Mucosa of stomach (tissue), 1 donor: Measurements from ENCODE around the gene DRG2.

ENCODE experiments used
- H3K27me3 ChIP-seq: one replicate; pipeline ENCODE4 v1.7.0; 2013; ENCODE audit warnings: mild to moderate bottlenecking, low read length; ENCODE audit not compliant: control insufficient read depth, insufficient read depth
- H3K36me3 ChIP-seq: one replicate; pipeline ENCODE4 v1.7.0; 2013; ENCODE audit warnings: low read length; ENCODE audit not compliant: control insufficient read depth, insufficient read depth
- H3K4me1 ChIP-seq: one replicate; pipeline ENCODE4 v1.7.0; 2013; ENCODE audit warnings: mild to moderate bottlenecking, low read length; ENCODE audit not compliant: control insufficient read depth, insufficient read depth
- H3K4me3 ChIP-seq: one replicate; pipeline ENCODE4 v1.7.0; 2013; ENCODE audit warnings: low read length
- H3K9ac ChIP-seq: one replicate; pipeline ENCODE4 v1.7.0; 2013; ENCODE audit warnings: mild to moderate bottlenecking, low read length, moderate library complexity
- H3K9me3 ChIP-seq: one replicate; pipeline ENCODE4 v1.7.0; 2013; ENCODE audit warnings: mild to moderate bottlenecking, low read length, moderate library complexity; ENCODE audit not compliant: control insufficient read depth
- donor health status: Pancreatic carcinoma.

Gene DRG2

GRCh38 chr17:18055597-18055996 is 32.2 kb upstream of the DRG2 start:
- H3K9ac ChIP-seq, result no peak overlapping the region
- H3K9me3 ChIP-seq, result no peaks in the 10 kb centered on the region
- H3K4me1 ChIP-seq, result no peaks in the 10 kb centered on the region
- H3K4me3 ChIP-seq, result no peak overlapping the region
- peaks cover 4% of the 10 kb centered on the region for H3K36me3 ChIP-seq
- no peaks in the 10 kb centered on the region for H3K27me3 ChIP-seq

GRCh38 chr17:18056214-18056613 is 31.5 kb upstream of the DRG2 start:
- Histone ChIP-seq H3K4me1 (no peaks in the 10 kb centered on the region), H3K4me3 (no peak overlapping the region), H3K9ac (no peak overlapping the region), H3K9me3 (no peaks in the 10 kb centered on the region), H3K36me3 (peaks cover 4% of the 10 kb centered on the region), H3K27me3 (no peaks in the 10 kb centered on the region)

- Histone ChIP-seq H3K27me3 (no peaks in the 10 kb centered on the region), H3K9ac (no peak overlapping the region), H3K9me3 (no peaks in the 10 kb centered on the region), H3K36me3 (peaks cover 2% of the 10 kb centered on the region), H3K4me1 (no peaks in the 10 kb centered on the region), H3K4me3 (no peak overlapping the region)
Measured at GRCh38 chr17:18059283-18059682, 28.5 kb upstream of the DRG2 start.

GRCh38 chr17:18064053-18064452 is 23.7 kb upstream of the DRG2 start:
- H3K9me3 ChIP-seq, result no peaks in the 10 kb centered on the region
- no peaks in the 10 kb centered on the region for H3K27me3 ChIP-seq
- no peak overlapping the region for H3K4me3 ChIP-seq
- no peak overlapping the region for H3K9ac ChIP-seq
- H3K4me1 ChIP-seq, result no peaks in the 10 kb centered on the region
- no peaks in the 10 kb centered on the region for H3K36me3 ChIP-seq

GRCh38 chr17:18065546-18065945 is 22.2 kb upstream of the DRG2 start:
- H3K4me3 ChIP-seq, result no peak overlapping the region
- no peaks in the 10 kb centered on the region for H3K9me3 ChIP-seq
- no peaks in the 10 kb centered on the region for H3K27me3 ChIP-seq
- H3K36me3 ChIP-seq, result no peaks in the 10 kb centered on the region
- no peaks in the 10 kb centered on the region for H3K4me1 ChIP-seq
- no peak overlapping the region for H3K9ac ChIP-seq

- Histone ChIP-seq H3K36me3 (no peaks in the 10 kb centered on the region), H3K4me1 (no peaks in the 10 kb centered on the region), H3K4me3 (no peak overlapping the region), H3K9ac (no peak overlapping the region), H3K9me3 (no peaks in the 10 kb centered on the region), H3K27me3 (no peaks in the 10 kb centered on the region)
Measured at GRCh38 chr17:18066866-18067265, 20.9 kb upstream of the DRG2 start.

GRCh38 chr17:18069101-18069500 is 18.6 kb upstream of the DRG2 start:
- Histone ChIP-seq H3K9me3 (no peaks in the 10 kb centered on the region), H3K36me3 (no peaks in the 10 kb centered on the region), H3K4me1 (no peaks in the 10 kb centered on the region), H3K4me3 (no peak overlapping the region), H3K9ac (no peak overlapping the region), H3K27me3 (no peaks in the 10 kb centered on the region)

- no peaks in the 10 kb centered on the region for H3K27me3 ChIP-seq
- no peaks in the 10 kb centered on the region for H3K36me3 ChIP-seq
- H3K4me1 ChIP-seq, result no peaks in the 10 kb centered on the region
- H3K4me3 ChIP-seq, result no peak overlapping the region
- H3K9me3 ChIP-seq, result no peaks in the 10 kb centered on the region
- H3K9ac ChIP-seq, result no peak overlapping the region
Measured at GRCh38 chr17:18070861-18071340, 16.8 kb upstream of the DRG2 start.

GRCh38 chr17:18071751-18072150 is 16.0 kb upstream of the DRG2 start:
- Histone ChIP-seq H3K9ac (no peak overlapping the region), H3K4me3 (no peak overlapping the region), H3K9me3 (no peaks in the 10 kb centered on the region), H3K27me3 (no peaks in the 10 kb centered on the region), H3K4me1 (no peaks in the 10 kb centered on the region), H3K36me3 (no peaks in the 10 kb centered on the region)

GRCh38 chr17:18074566-18075272 is 13.0 kb upstream of the DRG2 start:
- Histone ChIP-seq H3K27me3 (peaks cover 4% of the 10 kb centered on the region), H3K9me3 (no peaks in the 10 kb centered on the region), H3K36me3 (no peaks in the 10 kb centered on the region), H3K4me1 (no peaks in the 10 kb centered on the region), H3K9ac (peak overlapping the region; percentile 12), H3K4me3 (no peak overlapping the region)

GRCh38 chr17:18076936-18077335 is 10.8 kb upstream of the DRG2 start:
- H3K27me3 ChIP-seq, result peaks cover 4% of the 10 kb centered on the region
- H3K4me3 ChIP-seq, result no peak overlapping the region
- no peak overlapping the region for H3K9ac ChIP-seq
- H3K36me3 ChIP-seq, result no peaks in the 10 kb centered on the region
- H3K9me3 ChIP-seq, result no peaks in the 10 kb centered on the region
- H3K4me1 ChIP-seq, result no peaks in the 10 kb centered on the region

- Histone ChIP-seq H3K36me3 (no peaks in the 10 kb centered on the region), H3K9me3 (no peaks in the 10 kb centered on the region)
Measured at GRCh38 chr17:18079543-18079942, 8.2 kb upstream of the DRG2 start.

GRCh38 chr17:18084256-18084655 is 3.5 kb upstream of the DRG2 start:
- Histone ChIP-seq H3K9ac (no peak overlapping the region), H3K9me3 (no peaks in the 10 kb centered on the region), H3K4me3 (no peak overlapping the region), H3K4me1 (peaks cover 11% of the 10 kb centered on the region), H3K27me3 (peaks cover 3% of the 10 kb centered on the region), H3K36me3 (no peaks in the 10 kb centered on the region)

More at GRCh38 chr17:18079543-18079942, 8.2 kb upstream of the DRG2 start:
- H3K4me1 ChIP-seq, result no peaks in the 10 kb centered on the region
- H3K9ac ChIP-seq, result no peak overlapping the region
- peaks cover 4% of the 10 kb centered on the region for H3K27me3 ChIP-seq
- no peak overlapping the region for H3K4me3 ChIP-seq
